Activated effector memory CD4-positive, alpha-beta T cell treated with Interleukin-2 at 50 U/mL for 16 hours (primary cell): ENCODE measurements around the gene CCSER1.
"Not testable (repeated sequence)": the region's sequence is repeated elsewhere in the genome, so short reads cannot be mapped to it uniquely, and the experiment has no call there.

Experiments
- DNase-seq: peaks from one replicate; pipeline ENCODE4 v3.0.0-alpha.2; 2020

The CCSER1 gene

DNA sequence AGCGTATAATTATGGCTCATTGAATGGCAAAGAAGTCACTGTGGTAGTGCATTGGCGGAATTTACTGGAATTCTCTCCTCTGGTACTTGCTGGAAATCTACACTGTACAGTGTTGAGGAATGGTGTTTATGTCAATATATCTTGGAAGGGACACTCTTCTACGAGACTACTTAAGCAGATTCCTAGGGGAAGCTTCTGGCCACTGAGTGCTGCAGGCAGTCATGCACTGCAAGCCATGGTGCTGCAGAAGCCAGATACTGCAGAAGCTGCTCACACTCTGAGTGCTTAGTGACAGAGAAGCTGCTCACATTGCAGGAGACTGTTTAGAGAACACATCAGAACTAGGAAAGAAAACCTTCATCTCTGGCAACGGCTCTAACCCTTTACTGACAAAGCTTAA lies 725.0 kb downstream of the CCSER1 start:
- no peak for DNase-seq

DNA sequence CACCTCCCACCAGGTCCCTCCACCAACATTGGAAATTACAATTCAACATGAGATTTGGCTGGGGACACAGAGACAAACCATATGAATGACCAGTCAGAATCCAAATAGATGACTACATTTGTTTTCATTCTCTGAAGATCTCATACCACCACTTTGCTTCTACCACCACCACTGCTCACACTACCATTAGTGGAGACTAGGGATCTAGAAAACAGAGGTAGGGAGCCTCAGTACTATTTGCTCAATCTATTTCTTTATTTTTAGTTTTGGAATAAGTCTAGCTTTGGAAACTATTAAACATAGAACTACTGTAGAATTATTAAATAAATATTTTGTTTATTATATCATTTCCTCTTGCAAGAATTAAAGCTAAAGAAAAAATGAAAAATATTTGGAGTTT lies 727.9 kb downstream of the CCSER1 start:
- no peak for DNase-seq

DNA sequence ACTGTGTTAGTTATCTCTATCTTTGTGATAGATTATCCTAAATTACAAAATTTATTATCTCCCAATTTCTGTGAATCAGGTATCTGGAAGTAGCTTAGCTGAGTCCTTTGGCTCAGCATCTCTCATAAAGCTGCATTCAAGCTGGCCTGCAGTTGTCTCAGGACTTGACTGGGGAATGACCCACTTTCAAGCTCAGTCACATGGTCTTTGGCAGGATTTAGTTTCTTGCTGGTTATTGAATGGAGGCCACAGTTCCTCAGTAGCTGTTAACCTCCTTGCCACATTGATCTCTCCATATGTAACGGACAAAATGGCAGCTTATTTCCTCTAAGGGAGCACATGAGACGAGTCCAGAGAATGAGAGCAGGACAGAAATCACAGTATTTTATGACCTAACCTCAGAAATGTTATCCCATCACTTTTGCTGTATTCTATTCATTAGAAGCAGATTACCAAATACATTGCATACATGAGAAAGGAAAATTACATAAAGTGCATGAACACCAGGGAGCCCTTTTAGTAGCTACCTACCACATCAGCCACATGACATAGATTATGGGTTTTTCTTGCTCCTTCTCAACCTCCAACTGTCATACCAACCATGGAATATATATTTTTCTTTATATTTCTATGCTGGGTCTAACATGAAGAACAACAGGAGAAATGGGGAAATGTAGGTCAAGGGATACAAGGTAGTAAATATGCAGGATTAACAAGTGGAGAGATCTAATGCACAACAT lies 730.1 kb downstream of the CCSER1 start:
- no peak for DNase-seq

DNA sequence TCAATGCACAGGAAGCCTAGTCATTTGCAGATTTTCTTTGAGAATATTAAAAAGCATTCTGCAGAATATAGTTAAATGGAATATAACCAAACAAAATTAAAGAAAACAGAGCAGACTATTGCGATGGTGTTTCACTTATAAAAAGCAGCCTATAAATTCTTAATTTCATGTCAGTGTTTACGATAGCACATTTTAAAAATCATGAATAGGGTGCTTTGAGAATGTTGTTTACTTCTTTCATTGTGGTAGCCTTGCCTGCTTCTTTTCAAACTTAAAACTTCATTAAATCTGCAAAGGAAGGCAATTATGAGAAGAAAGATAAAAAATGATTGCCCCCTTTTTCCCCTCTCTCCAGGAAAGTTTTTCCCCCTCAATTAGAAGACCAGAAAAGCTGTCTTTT lies 748.6 kb downstream of the CCSER1 start:
- DNase-seq, result no peak

DNA sequence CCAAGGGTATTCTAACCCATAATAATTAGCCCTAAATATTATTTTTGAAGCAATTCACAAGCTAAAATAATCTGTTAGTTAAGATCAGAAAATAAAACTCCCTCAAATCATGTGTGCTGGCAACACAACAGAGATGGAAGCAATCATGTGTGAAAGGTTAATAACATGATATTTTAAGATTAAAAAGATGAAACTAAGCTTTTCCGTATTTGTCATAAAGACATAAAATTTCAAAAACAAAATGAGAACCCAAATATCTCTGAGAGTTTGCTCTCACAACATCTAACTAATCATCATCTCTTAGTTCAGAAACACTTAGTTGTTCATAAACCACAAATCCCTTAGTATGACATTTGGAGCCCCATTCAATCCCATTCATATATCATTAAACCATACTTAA lies 749.1 kb downstream of the CCSER1 start:
- no peak for DNase-seq

DNA sequence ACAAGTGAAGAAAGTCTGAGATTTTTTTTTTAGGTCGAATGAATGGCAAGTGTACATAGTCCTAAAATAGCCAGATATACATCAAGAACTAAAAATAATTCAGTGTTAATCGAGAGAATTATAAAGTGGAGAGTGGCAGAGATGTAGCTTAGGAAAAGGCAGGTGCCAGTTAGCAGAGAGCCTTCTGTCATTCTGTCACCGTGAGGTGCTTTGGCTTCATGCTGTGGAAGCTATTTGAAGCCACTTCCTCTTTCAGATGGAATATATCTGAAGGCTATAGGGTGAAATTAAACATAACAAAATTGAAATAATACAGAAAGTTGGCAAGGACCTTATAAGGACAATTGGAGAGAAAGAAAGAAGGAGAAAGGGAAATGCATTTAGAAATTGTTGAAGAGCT lies 756.3 kb downstream of the CCSER1 start:
- no peak for DNase-seq

DNA sequence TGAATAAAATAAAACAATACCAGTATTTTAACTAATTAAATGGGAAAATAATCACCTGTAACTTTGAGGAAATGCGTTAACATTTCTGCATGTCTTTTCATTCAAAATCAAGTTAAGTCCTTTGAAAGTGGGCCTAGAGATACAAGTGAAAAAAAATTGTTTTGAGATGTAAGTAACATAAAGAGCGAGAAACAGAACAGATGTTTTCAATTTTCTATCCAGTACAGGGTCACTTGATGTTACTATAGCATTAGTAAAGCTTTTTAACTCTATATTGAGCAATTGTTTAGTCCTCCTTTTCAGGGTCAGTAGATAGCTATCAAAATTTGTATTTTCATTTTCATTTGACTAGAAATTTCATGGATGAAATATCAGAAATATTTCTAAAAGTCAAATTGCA lies 761.4 kb downstream of the CCSER1 start:
- no peak for DNase-seq

DNA sequence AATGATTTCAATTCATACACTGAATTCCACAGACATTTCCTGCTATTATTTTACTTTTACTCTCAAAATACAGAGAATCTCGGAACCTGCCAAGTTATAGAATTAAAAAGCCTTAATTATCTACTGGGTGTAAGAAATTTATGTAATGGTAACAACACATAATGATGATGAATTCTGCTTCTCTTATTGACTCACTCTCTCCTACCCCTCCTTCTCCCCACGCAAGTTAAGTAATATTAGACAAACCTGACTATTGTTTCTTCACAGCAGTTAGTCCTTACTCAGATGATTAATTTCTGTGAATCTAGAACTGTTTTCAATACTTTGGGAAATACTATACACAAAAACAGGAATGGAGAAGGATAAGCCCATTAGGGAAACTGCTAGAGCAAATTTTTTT lies 762.0 kb downstream of the CCSER1 start:
- DNase-seq, result no peak

DNA sequence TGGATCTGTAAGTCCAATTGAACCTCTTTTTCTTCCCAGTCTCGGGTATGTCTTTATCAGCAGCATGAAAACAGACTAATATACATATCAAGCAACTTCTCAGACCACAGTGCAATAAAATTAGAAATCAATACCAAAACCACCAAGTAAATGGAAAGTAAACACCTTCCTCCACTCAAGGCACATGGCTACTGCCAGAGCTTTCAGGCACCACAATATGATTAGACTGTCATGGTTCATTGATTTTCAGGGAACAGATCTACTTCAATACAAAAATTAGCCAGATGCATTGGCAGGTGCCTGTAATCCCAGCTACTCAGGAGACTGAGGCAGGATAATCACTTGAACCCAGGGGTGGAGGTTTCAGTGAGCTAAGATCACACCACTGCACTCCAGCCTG lies 776.2 kb downstream of the CCSER1 start:
- not testable (repeated sequence) for DNase-seq

DNA sequence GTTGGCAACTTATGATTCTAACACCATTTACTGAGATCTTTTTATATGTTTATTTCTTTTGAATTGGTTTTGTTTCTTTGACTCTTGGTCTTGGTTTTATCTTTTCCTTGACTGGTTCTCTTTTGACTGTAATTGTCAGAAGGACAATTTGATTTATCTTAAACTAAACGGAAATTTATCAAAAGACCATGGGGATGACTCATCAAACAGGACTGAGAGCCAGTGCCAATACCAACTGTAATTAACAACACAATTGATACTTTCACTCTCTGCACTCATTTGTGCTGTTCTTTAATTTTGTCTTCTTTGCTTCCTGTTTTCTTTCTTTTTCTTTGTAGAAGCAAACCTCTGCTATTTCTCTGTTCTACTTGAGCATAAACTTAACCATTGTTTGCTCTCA lies 776.8 kb downstream of the CCSER1 start:
- no peak for DNase-seq

DNA sequence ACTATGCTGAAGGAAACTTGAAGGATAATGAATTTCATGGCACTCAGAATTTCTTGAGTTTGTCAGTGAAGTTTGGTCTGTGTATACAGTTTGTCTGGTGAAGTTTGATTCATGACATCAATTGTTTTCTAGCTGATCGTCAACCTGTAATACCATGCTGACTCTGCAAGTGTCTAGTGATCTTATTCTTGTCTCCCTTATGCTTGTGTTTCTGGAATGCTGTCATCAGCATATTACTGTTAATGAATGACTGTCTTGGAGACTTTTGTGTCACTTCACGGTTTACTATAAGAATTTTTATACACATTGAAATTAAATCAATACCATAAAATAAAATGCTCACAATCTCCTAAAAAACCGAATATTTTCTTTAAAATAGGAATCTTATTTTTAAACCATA lies 779.0 kb downstream of the CCSER1 start:
- DNase-seq, result no peak

DNA sequence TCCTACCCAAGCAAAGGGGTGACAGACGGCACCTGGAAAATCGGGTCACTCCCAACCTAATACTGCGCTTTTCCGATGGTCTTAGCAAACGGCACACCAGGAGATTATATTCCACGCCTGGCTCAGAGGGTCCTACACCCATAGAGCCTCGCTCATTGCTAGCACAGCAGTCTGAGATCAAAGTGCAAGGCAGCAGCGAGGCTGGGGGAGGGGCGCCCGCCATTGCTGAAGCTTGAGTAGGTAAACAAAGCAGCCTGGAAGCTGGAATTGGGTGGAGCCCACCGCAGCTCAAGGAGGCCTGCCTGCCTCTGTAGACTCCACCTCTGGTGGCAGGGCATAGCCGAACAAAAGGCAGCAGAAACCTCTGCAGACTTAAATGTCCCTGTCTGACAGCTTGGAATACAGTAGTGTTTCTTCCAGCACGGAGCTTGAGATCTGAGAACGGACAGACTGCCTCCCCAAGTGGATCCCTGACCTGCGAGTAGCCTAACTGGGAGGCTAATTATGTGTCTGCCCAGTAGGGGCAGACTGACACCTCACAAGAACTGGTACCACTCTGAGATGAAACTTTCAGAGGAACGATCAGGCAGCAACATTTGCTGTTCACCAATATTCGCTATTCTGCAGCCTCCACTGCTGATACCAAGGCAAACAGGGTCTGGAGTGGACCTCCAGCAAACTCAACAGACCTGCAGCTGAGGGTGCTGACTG lies 784.7 kb downstream of the CCSER1 start:
- not testable (repeated sequence) for DNase-seq

DNA sequence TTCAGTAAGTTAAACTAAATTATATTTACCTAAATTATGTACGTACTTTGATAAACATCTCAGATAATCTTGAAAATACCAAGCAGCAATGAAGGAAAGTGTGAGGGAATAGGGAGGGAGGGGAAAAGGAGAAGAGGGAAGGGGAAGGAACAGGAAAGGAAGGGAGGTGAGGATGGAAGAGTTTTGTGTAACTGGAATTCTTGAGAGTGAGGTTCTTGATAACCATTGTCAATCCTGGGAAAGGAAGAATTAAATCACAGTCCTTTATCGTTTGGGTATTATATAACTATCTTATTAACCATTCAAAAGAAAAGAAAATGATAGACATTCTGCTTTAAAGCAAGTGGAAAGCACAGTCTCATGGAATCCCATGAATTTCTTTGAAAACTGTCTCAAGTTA lies 795.0 kb downstream of the CCSER1 start:
- DNase-seq, result no peak

DNA sequence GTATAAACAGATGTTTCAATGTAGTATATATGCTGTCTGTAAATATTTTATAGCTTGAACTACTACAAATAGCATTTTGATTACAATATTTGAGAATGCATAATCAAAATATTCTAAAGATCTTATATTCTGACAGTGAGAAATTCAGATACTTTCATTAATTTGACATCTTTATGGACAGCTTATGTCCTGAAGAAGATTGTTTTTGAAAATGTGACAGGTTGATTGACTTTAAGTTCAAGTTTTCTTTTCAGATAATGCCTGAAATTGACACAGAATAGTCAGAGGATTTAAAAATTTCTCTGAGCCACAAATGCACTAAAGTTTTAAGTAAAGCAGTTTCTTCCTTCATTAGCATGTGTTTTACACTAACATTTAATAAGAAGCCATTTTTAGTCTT lies 799.8 kb downstream of the CCSER1 start:
- DNase-seq, result no peak

DNA sequence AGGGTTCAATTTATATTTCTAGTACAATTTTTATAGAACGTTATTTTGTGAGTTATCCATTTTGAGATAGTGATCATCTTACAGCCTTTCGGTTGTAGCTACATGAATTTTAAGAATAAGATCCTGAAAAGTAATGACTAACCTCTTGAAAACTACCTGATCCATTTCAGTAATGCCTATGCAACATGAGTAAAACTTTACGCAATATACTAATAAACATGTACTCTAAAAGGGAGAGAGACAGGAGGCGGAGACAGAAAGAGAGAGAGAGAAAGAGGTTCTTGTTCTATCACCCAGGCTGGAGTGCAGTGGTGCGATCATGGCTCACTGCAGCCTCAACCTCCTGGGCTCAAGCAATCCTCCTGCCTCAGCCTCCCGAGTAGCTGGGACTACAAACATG lies 816.1 kb downstream of the CCSER1 start:
- no peak for DNase-seq

DNA sequence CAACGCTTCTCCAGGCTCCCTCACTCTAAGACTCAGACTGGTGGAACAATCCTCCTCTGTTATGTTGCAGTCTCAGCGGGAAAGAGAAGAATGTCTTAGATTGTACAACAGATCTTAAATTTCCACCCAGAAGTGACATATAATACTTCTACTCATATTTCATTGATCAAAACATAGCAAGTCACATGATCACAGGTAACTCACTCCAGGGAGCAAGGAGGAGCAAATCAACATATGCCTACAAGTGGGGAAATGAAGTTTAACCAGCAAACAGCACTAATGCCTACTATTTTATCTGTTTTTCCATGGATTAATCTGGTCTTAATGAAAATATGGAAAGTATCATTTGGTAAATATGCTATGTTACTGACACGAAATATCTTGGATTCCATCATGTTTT lies 819.8 kb downstream of the CCSER1 start:
- DNase-seq, result no peak

DNA sequence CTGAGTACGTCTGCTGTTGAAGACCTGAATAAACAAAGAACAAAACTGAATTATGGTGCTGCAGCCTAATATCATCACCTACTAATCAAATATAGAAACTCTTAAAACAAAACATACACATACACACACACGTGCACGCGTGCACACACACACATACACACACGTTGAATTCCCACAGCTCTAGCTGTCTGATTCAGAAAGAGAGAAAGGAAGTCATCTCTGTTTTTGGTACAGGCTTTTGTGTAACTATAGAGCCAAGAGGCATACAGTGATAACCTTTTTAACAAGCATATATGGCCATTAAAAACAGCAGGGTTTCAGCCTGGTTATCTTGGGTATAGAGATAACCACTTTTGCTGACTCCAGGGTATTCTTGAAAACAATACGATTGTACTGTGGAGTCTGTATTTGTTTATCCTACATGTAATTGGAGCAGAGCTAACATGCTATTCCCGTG lies 823.2 kb downstream of the CCSER1 start:
- DNase-seq, result no peak

DNA sequence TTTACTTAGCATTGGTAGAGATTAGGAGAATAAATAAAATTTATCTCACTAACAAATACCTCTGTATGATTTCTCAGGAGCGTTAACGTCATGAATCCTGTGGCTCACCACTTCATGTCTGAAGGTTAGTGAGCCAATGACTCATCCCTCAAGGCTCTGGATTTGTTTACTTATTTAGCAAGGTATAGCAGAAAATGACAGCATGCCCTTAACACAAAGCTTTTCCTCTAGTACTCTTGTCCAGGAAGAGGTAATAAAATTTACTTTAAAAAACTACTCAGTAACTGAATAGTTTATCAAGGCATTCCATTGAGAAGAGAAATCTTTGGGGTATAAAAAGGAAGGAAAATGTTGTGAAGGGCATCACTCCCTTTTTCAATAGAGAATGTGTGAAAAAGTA lies 823.8 kb downstream of the CCSER1 start:
- DNase-seq, result no peak

DNA sequence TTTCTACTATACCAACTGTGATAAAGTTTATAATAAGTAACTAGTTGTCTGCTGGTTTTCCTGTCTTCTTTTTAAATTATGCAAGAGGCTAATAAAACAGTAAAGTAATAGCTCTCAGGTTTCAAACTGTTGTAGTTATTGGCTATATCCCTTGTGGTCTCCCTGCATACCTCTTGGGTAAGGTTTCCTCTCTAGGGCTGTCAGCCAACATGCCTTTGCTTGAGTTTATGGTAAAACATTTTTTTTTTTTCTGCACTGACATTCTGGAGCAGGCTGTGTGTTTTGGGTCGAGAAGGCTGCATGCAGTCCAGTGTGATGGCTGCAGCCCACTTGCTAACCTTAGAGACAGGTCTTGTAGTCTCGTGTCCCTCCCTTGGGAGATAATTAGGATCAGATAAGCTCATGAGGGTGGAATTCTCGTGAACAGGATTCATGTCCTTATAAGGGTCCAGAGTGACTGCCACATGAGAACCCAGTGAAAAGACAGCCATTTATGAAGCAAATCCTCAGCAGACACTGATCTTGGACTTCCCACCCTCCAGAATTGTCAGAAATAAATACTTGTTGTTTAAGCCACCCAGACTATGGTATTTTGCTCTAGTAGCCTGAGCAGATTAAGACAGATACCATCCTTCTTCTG lies 831.2 kb downstream of the CCSER1 start:
- DNase-seq, result no peak

DNA sequence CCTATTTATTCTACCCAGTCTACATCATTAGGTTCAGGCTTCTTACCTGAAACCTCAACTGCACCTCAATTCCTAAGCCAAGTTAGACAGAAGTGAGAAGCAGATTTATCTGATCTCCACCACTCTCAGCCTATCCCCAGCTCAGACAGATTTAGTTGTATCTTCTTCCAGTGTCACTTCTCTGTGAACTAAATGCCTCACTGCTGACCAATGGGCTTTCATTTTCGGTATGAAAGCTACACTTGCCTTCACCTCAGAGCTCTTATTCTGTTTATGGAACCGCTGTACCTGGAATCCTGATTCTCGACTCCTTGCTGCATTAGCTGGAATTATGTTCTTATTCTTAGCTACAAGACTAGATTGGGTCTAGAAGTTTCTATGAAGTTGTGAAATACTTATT lies 833.2 kb downstream of the CCSER1 start:
- DNase-seq, result no peak

DNA sequence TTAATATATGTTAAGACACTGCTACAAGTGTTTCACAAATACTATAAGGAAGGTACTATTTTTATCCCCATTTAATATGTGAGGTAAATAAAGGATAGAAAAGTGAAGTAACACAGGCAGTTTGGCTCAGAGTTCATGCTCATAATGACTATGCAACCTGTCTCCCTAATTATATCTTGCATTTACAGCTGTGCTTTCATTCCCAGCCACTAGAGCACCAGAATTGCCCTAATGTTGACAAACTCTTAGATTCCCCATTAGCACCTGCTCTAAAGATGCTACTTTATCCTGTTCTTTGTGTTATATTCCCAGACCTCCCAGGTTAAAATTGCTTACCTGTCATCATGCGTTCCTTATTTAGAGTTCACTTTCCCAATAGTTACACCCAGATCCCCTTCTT lies 833.6 kb downstream of the CCSER1 start:
- no peak for DNase-seq

DNA sequence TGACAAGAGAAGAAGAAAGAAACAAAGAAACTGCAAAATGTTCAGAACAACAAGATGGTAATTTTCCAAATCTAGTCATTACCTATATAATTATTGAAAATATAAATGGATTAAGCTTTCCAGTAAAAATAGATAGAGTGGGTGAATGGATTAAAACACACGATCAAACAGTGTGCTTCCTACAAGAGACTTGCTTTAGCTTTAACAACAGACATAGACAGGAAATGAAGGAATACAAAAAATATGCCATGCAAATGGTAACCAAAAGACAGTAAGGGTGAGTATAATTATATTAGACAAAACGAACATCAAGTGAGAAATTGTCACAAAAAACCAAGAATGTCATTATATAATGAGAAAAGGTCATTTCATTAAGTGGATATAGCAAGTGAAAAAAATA lies 842.8 kb downstream of the CCSER1 start:
- DNase-seq, result no peak

DNA sequence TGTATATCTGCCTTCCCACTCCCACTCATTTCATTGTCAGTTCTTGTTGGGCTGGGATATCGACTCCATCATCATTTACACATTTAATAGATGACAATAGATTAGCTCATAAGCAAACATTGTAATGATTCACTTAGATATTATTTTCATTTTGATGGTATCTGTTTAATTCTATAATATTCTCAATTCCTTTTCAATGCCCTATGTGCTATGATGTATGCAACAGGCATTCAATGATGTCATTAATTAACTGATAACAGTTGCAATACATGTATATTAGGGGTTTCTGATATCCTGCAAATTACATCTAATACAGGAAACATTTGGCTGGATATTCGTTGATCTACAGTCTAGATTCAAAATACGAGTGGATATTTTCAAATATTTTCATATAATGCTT lies 850.5 kb downstream of the CCSER1 start:
- no peak for DNase-seq

DNA sequence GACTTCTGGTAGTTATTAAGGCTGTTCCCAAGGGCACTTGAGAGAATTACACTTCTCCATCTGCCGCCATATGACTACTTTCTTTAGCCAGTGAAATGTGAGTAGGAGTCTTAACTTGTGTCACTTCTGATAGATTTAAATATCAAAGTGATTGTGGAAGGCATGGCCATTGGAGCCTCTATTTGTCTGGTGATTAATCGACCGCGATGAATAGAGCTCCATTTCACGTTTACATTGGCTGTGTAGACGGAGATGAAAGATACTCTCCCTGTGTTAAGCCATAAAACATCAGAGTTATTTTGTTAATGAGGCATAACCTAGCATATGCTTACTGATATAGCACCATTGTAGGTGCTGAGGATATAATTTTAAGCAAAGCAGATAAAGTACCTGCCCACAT lies 852.4 kb downstream of the CCSER1 start:
- no peak for DNase-seq
